Measurements from ENCODE around the gene GRIN2C.

GRIN2C gene

DNA sequence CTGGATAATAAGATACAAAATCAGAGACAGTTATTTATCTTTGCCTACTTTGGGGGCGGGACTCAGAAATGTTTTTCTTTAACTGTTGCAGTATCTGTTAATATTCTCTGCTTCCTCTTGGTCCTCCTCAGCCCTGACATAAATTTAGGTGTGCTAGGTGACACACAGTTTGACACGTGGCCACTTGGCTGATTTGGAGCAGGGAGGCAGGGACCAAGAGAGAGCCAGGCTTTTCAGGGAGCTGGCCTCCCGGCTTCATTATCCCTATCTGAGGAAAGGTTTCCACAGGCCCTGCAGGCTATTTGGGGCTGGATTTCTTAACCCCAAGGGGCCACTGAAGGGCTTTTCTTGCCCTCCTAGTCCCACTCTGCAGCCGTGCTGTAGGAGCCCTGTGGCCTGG, 63.5 kb downstream of the GRIN2C start:
- DNase-seq = no peak

DNA sequence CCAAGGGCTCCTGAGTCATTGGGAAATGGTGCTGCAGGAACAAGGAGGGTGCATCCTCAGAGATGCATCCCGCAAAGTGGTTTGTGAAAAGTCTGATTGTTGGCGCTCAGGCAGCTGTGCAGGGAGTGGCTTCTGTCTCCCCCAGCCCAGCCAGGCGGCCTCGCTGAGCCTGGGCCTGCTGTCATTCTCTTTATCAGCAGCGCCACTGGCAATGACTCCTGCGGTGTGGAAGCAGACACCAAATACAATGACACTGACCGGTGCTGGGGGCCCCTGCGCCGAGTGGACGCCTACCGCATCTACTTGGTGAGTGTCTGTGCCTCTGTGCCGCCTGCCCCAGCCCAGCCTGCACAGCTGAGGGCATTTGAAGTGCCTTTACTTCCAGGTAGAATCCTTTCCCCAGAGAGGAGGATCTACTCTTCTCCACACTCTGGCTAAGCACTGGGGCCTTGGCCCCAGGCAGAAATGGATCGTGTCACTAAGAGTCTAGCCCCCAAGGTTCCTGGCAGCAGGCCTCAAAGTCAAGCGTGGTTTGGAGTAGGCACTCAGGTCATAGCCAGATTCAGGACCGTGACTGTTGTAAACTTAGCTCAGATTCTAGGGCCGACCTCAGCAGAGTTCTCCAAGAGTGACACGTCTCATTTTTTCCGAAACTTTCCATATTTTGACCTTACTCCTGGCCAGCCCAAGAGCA, 64.2 kb downstream of the GRIN2C start:
- DNase-seq = no peak

DNA sequence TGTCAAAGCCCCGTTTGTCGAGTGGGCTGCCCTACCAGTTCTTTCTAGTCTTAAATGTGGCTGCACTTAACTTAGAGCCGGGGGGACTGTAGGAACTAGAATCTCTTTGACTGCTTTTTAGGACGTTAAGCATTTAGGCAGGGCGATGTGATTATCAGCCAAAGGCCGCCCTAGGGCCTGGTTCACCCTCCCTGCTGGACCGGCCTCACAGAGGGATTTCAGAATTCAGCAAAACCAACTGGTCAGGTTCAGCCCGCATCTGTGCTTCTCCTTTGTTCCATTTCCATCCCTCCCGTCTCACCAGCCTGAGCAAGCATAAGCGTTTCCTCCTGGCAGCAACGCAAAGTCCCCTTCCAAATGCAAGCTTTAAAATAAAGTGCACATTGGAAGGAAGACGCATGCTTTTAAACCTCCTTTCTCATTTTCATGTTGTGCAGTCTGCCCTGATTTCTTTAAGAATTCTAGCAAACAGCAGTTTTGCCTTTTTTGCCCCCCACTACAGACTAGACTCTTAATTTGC, 67.0 kb downstream of the GRIN2C start:
- no peak for DNase-seq
